GM10266 (cell line): ENCODE measurements around the gene GPR61.

Experiments used
- DNase-seq: peaks from one replicate; pipeline ENCODE4 v3.0.0; 2012; ENCODE audit errors: extremely low spot score
- TF ChIP-seq, protein P1 (sequence below): IDR thresholded peaks from 2 replicates; pipeline ENCODE4 v1.5.1; 2012; ENCODE audit warnings: mild to moderate bottlenecking, low read depth; ENCODE audit not compliant: control insufficient read depth, insufficient read depth; ENCODE audit errors: missing control alignments

GPR61 gene

DNA sequence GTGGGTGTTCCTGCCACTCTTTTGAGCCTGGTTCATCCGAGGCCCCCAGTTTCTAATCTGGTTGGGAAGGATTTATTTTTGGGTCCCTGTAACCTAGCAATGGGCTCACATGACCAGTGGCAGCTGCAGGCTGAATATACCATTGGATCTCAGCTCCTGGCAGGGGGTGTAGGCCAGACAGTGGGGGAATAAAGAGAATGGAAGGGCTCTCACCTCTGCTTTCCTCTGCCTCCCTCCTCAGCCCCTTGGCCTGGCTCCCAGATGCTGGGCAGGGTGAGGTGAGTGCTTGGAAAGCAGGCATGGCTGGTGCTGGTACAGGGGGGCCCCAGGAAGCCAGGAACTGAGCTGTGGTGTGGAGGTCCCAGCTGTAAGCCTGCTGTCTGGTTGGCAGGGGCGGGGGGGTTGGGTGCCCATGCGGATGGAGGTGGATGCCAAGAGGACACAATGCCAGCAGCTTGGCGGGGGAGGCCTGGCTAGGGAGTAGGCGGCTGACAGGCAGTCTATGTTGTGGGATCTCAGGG lies 3.6 kb upstream of the GPR61 start:
- DNase-seq = no peak
- TF ChIP-seq, protein P1, sequence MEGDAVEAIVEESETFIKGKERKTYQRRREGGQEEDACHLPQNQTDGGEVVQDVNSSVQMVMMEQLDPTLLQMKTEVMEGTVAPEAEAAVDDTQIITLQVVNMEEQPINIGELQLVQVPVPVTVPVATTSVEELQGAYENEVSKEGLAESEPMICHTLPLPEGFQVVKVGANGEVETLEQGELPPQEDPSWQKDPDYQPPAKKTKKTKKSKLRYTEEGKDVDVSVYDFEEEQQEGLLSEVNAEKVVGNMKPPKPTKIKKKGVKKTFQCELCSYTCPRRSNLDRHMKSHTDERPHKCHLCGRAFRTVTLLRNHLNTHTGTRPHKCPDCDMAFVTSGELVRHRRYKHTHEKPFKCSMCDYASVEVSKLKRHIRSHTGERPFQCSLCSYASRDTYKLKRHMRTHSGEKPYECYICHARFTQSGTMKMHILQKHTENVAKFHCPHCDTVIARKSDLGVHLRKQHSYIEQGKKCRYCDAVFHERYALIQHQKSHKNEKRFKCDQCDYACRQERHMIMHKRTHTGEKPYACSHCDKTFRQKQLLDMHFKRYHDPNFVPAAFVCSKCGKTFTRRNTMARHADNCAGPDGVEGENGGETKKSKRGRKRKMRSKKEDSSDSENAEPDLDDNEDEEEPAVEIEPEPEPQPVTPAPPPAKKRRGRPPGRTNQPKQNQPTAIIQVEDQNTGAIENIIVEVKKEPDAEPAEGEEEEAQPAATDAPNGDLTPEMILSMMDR = no peak

DNA sequence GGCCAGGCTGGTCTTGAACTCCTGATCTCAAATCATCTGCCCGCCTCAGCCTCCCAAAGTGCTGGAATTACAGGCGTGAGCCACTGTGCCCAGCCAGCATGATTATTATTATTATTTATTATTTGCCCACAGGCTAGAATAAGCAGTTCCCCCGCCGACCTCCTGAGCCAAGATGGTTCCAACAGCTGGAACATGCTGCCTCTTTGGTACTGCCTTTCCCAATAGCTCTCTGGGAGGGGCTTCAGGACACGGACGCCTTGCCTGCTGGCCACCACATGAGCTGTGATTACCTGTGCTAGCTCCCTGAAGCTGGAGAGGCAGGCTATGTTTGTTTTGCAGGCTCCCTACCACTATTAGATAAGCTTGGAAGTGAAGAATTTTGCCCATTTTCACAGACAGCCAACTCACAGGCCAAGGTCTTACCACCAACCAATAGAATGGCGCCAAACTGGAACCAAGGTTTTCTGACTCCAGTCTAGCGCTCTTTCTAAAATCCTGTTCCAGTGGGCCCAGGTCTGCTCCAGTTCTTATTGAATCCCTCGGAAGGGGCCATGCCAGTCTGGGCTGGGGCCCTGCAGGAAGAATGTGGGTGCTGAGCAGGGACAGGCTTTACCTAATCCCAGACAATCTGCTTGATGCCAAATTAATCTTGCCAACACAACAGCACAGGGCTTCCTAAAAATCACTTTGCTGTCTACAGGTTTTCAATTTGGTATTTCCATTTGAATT lies 2.1 kb upstream of the GPR61 start:
- TF ChIP-seq, protein P1 = no peak
- no peak for DNase-seq

DNA sequence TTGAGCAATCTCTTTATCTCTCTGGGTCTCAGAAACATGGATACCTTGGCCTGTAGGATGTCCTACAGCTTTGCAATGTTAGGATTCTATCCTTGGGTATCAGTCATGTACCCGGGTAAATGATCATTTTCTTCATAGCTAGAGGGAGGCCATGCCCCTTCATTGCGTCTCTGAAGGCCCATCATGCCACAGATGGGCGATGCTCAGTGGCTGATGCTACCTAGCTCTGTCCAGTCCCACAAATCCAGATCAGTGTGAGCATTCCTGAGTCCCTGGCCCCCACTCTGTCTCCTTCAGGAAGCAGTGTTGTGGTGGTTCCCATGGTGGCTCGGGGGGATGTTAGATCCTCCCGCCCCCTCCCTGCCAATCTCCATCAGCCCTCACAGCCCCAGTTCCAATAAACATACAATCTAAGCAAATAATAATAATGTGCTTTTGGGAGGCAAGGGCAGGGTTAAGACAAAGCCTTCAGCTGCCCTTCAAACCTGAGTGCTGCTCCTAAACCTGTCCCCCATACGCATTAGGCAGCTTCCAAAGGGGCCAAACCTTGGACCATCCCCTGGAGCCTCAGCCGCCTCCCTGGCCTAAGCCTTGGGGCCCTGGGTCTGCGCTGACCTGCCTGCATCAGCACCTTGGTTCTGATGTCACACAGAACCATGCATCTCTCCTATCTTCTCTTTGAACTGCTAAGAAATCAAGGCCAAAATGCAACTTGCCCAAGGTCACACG lies 681 bp upstream of the GPR61 start:
- TF ChIP-seq, protein P1 = no peak
- no peak for DNase-seq

DNA sequence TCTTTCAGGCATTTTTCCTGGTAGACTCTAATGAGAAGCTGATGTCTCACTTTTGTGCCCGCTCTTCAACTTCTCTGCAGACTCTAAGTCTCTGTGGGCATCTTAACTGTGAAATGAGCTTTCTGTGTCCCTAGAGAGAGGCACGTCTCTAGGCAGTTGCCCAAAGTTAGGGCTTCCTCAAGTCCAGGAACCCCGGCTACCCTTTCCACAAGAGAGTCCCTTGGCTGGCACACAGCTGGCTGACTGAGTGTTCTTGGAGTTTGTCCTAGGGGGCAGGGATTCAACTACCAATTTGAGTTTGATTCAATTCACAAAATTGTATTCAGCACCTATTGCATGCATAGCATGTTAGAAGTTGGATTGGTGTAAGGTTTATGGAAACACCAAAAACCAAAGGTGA lies 1.4 kb downstream of the GPR61 start:
- no peak for DNase-seq
- TF ChIP-seq, protein P1 = no peak

DNA sequence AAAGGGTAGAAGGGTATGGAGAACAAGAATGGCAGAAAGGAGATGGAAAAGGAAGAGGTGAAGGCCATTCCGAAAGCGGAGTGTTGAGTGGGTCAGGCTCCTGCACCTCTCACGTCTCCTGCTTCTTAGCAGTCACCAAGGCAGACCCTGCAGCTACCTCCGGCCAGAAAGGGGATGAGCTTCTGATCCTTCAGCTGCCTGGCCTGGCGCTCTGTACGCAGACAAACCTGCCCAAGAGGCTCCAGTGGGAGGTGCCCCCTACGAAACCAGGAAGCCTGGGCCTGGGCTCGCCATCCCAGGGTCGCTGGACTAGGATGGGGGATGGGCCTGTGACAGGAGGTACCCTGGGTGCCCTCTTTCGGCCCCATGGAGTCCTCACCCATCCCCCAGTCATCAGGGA lies 3.0 kb downstream of the GPR61 start:
- DNase-seq = no peak
- TF ChIP-seq, protein P1 = no peak

DNA sequence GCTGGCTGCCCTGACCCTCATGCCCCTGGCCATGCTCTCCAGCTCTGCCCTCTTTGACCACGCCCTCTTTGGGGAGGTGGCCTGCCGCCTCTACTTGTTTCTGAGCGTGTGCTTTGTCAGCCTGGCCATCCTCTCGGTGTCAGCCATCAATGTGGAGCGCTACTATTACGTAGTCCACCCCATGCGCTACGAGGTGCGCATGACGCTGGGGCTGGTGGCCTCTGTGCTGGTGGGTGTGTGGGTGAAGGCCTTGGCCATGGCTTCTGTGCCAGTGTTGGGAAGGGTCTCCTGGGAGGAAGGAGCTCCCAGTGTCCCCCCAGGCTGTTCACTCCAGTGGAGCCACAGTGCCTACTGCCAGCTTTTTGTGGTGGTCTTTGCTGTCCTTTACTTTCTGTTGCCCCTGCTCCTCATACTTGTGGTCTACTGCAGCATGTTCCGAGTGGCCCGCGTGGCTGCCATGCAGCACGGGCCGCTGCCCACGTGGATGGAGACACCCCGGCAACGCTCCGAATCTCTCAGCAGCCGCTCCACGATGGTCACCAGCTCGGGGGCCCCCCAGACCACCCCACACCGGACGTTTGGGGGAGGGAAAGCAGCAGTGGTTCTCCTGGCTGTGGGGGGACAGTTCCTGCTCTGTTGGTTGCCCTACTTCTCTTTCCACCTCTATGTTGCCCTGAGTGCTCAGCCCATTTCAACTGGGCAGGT lies 3.8 kb downstream of the GPR61 start:
- TF ChIP-seq, protein P1 = no peak
- no peak for DNase-seq
